ENCODE results near the gene TNFRSF19.

TNFRSF19 gene

GRCh38 chr13:23695196-23695595 lies 125.0 kb downstream of the TNFRSF19 start:
- DNase-seq: no peak

DNA sequence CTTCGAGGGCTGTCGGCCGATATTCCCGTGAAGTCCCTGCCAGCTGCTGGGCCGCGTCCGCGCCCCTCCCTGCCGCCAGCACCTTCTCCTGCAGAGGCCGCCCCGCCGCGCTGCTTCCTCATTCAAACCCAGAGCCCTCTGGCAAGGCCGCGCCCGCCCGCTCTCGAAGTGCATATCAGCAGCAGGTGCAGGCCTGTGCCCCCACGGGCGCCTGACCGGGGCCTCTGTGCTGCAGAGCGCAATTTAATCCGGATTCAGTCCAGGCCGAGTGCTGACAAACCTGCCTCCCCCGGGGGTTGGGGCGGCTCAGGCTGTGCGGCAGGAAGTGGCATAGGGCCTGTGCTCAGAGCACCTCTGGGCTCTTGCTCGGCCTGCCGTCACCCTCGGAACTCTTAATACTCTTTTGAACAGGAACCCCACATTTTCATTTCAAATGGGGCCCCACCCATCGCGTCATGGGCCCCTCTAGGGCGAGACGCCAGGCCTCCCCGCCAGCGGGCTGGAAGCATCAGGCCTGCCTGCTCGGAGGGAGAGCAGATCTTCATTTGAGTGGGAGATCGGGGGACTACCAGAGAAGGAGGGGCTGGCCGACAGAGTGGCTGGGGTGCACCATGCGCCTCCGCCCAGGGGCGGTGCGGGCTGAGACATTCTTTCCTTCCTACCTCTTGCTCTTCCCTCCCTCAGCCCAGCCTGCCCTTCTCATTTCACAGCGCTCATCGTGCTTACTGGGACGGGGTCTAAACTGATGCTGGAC lies 125.7 kb downstream of the TNFRSF19 start:
- no peak for DNase-seq

- no peak for DNase-seq
Observed at GRCh38 chr13:23696610-23697009, 126.4 kb downstream of the TNFRSF19 start.

DNA sequence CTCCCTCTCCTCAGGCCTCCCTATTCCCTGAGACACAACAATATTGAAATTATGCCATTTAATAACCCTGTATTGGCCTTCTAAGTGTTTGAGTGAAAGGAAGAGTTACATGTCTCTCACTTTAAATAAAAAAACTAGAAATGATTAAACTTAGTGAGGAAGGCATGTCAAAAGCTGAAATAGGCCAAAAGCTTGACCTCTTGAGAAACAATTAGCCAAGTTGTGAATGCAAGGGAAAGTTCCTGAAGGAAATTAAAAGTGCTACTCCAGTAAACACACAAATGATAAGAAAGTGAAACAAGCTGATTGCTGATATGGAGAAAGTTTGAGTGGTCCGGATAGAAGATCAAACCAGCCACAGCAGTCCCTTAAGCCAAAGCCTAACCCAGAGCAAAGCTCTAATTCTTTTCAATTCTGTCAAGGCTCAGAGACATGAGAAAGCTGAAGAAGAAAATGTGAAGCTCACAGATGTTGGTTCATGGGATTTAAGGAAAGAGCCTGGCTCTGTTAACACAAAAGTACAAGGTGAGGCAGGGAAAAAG lies 127.6 kb downstream of the TNFRSF19 start:
- DNase-seq: no peak

DNA sequence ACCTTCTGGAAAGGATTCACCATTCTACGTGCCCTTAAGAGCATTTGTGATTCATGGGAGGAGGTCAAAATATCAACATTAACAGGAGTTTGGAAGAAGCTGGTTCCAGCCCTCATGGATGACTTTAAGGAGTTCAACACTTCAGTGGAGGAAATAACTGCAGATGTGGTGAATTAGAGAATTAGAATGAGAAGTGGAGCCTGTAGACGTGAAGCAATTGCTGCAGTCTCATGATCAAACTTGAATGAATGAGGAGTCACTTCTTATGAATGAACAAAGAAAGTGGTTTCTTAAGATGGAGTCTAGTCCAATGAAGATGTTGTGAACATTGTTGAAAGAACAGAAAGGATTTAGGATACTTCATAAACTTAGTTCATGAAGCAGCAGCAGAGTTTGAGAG lies 129.1 kb downstream of the TNFRSF19 start:
- DNase-seq: no peak

GRCh38 chr13:23701186-23701585 lies 131.0 kb downstream of the TNFRSF19 start:
- DNase-seq: no peak

GRCh38 chr13:23701636-23702035 lies 131.4 kb downstream of the TNFRSF19 start:
- DNase-seq: no peak

GRCh38 chr13:23703246-23703860 lies 133.1 kb downstream of the TNFRSF19 start:
- DNase-seq: no peak

DNA sequence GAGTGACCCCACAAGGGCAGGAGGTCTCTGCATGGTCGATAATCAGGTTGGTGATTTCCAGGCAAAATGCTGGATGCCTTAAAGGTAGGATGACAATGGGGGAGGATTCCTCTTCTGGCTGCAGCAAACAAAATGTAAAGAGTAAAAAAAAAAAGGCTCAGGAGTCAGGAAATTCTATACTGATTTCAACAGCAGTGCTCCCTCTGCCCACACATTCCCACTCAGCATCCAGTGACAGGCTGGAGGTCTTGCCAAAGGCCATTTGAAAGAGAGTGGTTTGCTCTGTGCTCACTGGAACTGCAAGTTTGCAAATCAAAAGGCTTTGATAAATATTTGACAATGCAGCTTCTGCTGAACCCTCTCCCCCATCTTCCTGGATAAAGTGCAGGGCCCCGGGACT lies 135.4 kb downstream of the TNFRSF19 start:
- DNase-seq: no peak

DNA sequence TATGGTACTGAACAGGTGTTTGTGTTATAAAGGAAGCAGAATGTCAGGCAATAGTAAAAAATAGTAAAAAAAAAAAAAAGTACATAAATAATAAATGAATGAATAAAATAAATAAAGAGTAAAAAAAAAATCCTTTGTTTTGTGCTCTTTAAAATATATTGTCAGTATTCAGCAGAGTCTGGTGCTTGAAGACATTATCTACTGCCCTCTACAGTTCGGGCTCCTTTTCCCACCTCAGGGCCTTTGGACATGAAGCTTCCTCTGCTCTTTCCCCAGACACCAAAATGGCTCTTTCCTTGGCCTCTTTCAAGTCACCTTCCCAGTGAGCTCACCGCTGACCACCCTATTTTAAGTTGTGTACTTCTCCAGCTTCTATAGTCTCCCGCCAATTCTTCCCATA lies 137.5 kb downstream of the TNFRSF19 start:
- no peak for DNase-seq

GRCh38 chr13:23709536-23709935 lies 139.3 kb downstream of the TNFRSF19 start:
- no peak for DNase-seq

DNA sequence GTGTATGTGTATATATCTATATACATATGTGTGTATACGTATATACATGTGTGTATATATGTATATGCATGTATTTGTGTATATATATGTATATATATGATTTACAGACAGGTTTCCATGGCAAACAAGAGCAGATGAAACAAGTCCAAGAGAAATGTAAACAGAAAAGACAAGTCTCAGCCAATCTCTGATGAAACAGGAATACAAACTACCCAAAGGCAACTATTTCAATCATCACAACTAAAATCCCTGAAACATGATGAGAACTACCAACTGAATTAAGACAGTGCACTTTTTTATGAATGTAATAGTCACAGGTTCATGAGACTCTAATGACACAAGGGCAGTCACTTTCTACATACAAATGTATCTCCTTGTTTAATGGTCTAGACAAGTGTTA lies 140.2 kb downstream of the TNFRSF19 start:
- DNase-seq: no peak

DNA sequence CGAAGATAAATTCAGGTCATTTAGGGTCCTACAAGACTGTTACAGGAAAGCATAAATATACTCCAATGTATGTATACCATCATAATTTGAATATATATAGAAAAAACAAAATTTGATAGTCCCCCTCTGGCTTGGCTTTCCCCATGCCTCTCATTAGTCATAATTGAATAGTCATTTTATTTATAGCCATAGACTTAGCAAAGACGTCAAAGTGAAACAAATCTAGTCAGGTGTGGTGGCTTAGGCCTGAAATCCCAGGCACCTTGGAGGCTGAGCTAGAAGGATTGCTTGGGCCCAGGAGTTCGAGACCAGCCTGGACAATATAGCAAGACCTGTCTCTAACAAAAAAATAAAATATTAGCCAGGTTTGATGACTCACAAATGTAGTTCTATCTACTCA lies 141.1 kb downstream of the TNFRSF19 start:
- DNase-seq: no peak

DNA sequence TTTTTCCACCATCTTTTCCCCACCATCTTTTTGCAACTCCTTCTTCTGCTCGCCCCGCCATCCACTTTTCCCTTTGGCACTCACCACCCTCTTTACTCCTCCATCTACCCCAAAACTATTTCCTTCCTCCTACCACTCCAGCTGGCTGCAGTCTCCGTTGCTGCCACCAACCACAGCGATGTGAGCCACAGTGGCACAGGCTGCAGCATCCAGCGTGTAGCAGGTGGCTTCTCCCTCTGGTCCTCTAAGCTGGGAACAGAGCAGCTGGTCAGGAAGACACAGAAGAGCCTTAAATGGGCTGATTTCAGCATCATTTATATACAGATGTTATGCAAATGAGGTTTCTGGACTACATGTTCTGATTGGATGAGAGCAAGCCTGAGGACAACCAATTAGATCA lies 144.5 kb downstream of the TNFRSF19 start:
- DNase-seq: no peak

GRCh38 chr13:23715092-23715761 lies 145.0 kb downstream of the TNFRSF19 start:
- no peak for DNase-seq

- no peak for DNase-seq
Observed at GRCh38 chr13:23715762-23716235, 145.6 kb downstream of the TNFRSF19 start.

DNA sequence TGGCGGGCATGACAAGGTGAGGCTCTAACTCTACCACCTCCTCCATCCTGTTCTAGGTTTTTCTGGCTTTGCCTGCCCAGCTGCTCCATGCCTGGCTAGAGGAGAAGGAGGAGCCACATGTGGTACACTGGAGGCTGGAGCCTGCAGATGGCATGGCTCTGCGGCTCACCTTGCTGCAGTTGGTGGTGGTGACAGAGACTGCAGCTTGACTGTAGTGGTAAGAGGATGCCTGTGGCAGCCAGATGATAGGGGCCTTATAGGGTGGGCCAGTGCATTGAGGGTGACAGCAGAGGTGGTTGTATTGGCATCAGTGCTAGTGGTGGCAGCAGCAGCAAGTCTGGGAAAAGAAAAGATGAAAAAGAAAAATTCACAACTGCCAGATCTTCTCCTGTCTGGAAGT lies 146.2 kb downstream of the TNFRSF19 start:
- DNase-seq: no peak

- DNase-seq: no peak
Observed at GRCh38 chr13:23718996-23719395, 148.8 kb downstream of the TNFRSF19 start.

DNA sequence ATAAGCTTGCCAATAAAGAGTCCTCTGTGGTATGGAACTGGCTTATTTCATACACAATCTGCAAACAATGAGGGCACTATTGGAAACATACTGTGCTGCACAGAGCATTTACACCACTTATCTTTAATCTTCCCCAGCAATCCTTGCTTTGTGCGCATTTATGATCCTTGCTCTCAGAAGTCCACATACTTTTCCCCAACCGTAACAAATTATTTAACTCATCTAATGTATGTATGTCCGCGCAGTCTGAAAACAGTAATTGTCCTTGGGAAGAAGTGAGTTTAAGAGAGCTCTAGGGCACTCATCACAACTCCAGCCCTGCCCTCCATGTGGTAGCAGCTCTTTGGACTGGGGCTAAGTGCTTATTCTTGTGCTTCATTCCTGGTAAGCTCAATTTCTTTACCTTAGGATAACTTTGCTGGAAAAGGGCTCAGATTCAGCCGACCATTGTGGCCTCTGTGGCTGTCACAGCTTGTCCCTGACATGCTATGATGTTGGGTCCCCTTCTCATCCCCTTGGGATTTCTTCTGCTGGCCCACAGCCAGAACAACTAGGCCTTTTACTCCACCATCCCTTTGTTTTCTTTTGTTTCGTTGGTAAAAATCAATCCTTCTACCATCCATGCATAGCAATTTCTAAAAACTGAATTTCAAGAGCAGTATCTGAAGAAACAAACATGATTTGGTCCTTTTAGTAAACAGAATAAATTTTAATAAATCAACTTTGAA lies 152.7 kb downstream of the TNFRSF19 start:
- no peak for DNase-seq

DNA sequence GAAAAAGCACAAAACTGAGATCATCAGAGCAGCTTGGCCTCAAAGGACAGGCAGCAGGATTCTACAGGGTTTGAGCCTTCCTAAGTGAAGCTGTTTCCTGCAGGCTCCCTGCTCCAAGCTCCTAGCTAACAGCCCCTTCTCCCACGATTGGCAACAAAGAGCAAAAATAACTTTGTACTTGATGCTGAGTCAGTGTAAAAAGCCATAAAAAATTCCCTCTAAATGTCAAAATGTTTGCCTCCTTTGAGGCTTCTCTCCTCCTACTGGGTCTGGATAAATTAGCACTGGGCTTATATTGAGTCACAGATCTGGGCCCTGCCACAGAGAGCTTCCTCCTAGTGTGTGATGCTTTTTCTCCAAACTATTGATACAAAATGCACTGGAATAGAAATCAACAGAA lies 153.3 kb downstream of the TNFRSF19 start:
- no peak for DNase-seq

DNA sequence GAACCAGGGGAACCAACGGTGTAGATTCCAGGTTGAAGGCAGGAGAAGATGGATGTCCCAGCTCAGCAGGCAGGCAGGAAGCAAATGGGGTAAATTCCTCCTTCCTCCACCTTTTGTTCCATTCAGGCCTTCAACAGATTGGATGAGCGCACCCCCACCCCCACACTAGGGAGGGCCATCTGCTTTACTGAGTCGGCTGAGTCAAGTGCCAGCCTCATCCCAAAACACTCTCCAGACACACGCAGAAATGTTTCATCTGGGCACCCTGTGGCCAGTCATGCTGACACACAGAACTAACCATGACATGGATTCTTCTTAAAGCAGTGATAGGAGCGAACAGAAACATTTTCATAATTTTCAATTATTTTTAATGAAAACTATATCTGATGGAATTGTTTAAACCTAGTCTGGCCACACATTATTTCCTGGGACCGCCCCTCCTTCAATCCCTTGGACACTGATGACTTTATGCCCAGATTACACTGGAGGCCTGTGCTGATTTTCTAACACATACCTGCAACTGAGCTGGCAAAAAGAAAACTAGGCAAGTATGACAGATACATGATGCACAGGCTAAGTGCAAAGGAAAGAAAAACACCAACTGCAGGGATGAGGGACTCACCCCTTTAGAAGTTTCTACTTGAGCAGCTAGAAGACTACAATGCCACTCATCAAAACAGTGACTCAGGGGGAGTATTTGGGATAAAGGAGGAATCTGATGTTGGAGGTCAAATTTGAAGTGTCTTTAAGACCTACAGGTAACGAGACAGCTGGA lies 154.2 kb downstream of the TNFRSF19 start:
- no peak for DNase-seq
